HG03095 (cell line): ENCODE results near the gene ARSG.
"Not testable (repeated sequence)": the region's sequence is repeated elsewhere in the genome, so short reads cannot be mapped to it uniquely, and the experiment has no call there.

Experiments used
- ATAC-seq: cut with Tn5 transposase; IDR thresholded peaks from one replicate; pipeline ENCODE4 v1.9.1; 2021; ENCODE audit warnings: moderate library complexity; ENCODE audit not compliant: unreplicated experiment

The ARSG gene

DNA sequence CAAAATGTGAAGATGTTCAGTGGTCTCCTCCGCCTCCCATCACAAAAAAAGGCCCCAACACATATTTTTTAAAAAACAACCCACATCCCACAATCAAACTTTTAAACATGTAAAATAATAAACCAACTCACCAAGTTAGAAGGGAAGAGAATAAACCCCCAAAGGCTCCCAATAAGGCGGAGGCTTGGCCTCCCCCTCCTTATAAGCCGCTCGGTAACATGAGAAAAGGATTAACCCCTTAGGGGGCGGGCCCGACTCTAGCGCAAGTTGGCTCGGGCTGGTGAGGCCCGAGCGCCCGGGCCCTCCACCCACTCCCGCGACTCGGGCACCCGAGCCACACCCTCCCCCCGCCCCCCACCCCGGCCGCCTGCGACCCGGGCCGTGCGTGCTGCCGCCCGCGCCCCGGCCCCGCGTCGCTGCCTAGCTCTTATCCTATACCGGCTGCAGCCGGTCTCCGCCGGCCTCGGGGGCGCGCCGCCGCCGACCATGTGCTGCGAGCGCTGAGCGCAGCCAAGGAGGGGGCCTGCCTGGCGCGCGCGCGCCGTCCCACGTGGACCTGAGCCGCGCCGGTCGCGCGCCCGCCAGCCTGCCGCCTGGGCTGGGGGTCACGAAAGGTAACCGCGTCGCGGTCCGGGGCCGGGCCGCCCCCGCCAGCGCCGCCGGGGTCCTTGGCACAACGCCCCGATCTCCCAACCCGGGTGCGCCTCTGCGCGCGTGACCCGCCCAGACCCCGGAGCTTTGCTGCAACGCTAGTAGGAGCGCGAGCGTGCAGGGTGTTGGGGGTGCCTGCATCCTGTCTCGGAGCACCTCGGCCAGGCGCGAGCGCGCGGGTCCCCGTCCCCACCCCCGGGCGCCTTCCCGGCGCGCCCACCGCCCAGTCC lies at the start of gene ARSG, which contains the start of gene SLC16A6:
TSS of gene ARSG (plus strand) at position 541 of the 881 bp plus-strand sequence. CDS start 15,999 bp downstream, outside the sequence.
TSS of gene SLC16A6 (minus strand) at position 173 of the 881 bp plus-strand sequence. CDS start 12,807 bp downstream, outside the sequence.
- ATAC-seq, result peak; percentile 46

DNA sequence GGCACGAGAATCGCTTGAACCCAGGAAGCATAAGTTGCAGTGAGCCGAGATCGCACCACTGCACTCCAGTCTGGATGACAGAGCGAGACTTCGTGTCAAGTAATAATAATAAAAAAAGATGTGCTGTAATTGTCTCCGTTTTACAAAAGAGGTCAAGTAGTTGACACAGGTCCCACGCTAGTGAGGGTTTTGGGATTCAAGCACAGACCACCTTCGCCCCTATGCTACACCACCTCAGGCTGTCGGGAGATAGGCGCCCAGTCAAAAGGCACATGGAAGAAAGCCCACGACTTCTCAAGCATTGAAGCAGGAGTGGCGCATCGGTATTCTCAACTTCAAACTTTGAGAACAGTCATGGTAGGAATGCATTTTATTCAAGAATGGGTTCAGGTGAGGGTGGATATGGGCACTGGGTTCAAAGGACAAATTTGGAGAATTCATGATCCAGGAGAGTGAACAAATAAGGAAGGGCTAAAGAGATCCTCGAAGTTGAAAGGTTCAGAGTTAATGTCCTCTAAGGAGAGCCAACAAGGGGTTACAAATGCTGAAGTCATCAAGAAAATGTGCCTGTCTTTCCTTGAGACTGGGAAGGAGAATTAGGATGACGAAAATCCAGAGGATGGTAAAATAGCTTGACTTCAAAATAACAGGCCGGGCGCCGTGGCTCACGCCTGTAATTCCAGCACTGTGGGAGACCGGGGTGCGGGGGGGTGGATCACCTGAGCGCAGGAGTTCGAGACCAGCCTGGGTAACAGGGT lies 44.8 kb upstream of the ARSG start:
- no peak for ATAC-seq

DNA sequence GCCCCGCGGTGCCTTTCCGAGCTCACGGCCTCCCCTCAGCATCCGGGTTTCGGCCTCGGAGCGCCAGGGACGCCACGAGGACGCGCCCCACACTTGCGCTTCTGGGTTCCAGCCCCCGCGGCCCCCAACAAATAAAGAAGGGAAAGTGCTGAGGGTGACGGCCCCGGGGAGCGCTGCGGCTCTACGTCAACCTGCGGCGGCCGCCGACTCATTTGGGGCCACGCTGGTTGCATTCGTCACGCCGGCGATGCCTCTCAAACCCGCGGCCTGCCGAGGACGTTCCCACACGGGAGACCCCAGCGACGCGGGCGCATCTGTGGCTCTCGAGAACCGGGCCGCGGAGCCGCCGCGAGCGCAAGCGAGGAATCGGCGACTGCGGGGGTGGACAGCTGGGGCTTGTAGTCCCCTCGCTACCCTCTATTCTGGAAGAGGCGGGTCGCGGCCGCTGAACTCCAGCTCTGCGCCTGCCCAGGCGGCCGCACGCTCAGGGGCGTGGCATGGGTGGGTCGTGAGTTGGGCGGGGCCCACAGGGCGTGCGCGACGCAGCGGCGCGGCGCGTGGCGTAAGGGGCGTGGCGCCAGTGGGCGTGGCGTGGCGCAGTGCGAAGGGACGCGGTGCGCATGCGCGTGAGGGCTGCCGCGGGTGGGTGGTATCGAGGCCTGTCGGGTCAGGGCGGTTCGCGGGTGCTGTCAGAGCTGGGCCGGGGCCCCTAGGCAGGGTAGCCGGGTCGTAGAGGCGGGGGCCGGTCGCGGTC lies 43.7 kb upstream of the ARSG start, which contains the start of gene AMZ2:
TSS of gene AMZ2 (plus strand) at position 599 of the 754 bp plus-strand sequence. CDS start 2,145 bp downstream, outside the sequence.
- ATAC-seq, result peak; percentile 88

DNA sequence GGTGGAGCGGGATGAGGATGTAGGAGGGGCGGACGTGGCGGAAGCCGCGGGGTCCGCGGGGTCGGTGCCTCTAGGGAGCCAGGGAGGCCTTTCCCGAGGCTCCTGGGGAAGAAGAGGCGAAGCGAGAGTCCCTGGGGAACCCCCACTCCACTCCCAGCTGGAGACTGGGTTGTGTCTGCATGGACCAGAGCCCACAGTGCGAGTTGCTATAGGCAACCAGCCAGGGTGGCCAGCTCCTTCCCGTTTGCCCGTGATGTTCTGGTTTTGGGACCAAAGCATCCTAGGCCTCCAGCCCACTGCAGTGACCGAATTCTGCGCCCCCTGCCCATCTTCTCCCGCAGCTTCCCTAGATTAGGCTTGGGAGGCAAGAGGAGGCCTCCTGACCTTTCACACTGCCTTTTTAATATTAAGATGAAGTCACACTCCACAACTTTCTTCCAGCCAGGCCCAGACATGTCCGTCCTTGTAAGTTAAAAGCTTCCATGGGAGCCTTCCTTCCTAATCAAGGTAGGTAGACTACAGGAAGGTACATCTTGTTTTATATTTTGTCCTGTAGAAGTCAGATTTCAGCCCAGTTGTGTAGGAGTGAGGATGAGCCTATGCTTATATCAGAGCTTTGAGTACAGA lies 43.0 kb upstream of the ARSG start:
- ATAC-seq, result peak; percentile 18

GRCh38 chr17:68248891-68249290 lies 42.4 kb upstream of the ARSG start:
- no peak for ATAC-seq

- ATAC-seq, result no peak
Measured at GRCh38 chr17:68249354-68249765, 41.9 kb upstream of the ARSG start.

- ATAC-seq, result not testable (repeated sequence)
Measured at GRCh38 chr17:68253426-68253825, 37.9 kb upstream of the ARSG start.

- ATAC-seq, result no peak
Measured at GRCh38 chr17:68255151-68255550, 36.1 kb upstream of the ARSG start.

- ATAC-seq, result no peak
Measured at GRCh38 chr17:68255731-68256538, 35.4 kb upstream of the ARSG start.

DNA sequence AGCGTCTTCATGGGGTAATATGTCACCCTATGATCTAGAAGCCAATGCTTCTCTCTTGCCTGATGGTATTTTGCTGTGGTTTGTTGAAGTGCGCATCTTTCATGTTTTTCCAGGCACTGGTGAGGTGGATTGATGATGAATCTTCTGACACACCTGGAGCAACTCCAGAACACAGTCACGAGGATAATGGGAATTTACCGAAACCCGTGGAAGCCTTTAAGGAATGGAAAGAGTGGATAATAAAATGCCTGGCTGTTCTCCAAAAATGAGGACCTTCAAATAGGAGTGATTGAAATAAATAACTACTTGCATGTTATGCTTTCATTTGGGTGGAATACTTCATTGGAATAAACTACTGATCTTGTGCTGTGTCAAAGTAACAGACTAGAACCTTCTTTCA lies 34.6 kb upstream of the ARSG start:
- ATAC-seq, result not testable (repeated sequence)

DNA sequence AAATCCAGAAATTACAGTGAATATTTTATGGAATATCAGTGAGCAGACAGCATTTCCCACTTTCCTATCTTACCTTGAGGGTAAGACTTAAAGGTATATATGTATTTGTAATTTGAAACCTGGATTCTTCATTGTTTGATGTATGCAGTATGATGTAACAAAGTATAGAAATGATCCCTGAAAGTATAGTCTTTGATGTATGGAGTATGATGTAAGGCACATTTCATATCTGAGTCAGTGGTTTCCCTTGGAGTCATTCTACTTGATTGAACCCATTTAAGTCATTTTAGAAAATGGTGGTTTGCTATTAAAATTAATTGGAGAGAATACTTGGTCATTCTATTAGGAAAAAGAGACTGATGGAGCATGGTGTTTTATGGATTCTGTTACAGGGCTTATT lies 33.4 kb upstream of the ARSG start:
- ATAC-seq, result no peak

GRCh38 chr17:68258890-68259647 lies 32.2 kb upstream of the ARSG start:
- ATAC-seq, result peak; percentile 92

GRCh38 chr17:68259648-68259951 lies 31.7 kb upstream of the ARSG start:
- not testable (repeated sequence) for ATAC-seq

- no peak for ATAC-seq
Measured at GRCh38 chr17:68260051-68260762, 31.1 kb upstream of the ARSG start.

- not testable (repeated sequence) for ATAC-seq
Measured at GRCh38 chr17:68262467-68262866, 28.8 kb upstream of the ARSG start.

DNA sequence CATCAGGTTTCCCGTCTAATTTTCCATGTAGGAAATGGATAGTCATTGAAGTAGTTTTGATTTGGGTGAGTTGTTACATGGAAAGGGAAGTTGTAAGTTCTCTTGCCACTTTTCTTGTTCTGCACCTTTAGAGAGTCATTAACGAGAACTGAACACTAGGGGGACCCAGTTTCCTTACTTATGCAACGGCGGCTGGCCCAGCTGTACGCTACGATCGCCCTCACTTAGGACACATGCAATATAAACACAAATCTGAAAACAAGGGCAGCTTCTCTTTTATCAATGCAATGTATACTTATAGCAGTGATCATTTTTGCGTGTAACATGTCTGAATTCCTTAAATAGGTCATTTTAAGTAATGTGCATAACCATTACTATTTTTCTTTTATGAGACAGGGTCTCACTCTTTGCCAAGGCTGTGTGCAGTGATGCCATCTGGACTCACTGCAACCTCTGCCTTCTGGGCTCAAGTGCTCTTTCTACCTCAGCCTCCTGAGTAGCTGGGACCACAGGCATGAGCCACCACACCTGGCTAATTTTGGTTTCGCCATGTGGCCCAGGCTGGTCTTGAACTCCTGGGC lies 28.1 kb upstream of the ARSG start:
- ATAC-seq, result not testable (repeated sequence)

- not testable (repeated sequence) for ATAC-seq
Measured at GRCh38 chr17:68265833-68266232, 25.5 kb upstream of the ARSG start.

- no peak for ATAC-seq
Measured at GRCh38 chr17:68273722-68274121, 17.6 kb upstream of the ARSG start.
